HepG2 (cell line): ENCODE data around the gene CRADD. TPM values are rescaled to one million over a fixed set of nuclear protein-coding genes. Genes with fewer than 3 reads are reported as not detected.

ENCODE experiments used
- ATAC-seq: fragments of 200-7000 bp; cut with Tn5 transposase; 3 replicates; pipeline ENCODE4 v1.9.1; 2020; ENCODE audit warnings: mild to moderate bottlenecking, moderate library complexity
- BruUV-seq: library from RNA; stranded (reverse); fragments of 400-500 nt; replicated peaks from 2 replicates; lab custom pipeline; 2021; lab: Mats Ljungman, UMichigan
- CTCF ChIA-PET: fragments of 300-600 bp; formaldehyde crosslinking; extraction: SDS; loops from one replicate; lab custom pipeline; 2021; ENCODE audit warnings: low total read pairs, inconsistent platforms, low intra/inter-chr PET ratio; lab: Yijun Ruan, JAX
- POLR2A ChIA-PET: fragments of 350-600 bp; sonication (Branson Sonifier 250); formaldehyde crosslinking; loops from one replicate; lab custom pipeline; 2020; ENCODE audit warnings: antibody characterized with exemption, inconsistent platforms; lab: Yijun Ruan, JAX
- DNase-seq: peaks from one replicate; pipeline ENCODE4 v3.0.0-alpha.2; 2015; ENCODE audit warnings: low spot score
- FAIRE-seq: peaks from 3 replicates; lab custom pipeline; 2011; peaks lifted over from hg19 to GRCh38; lab: Jason Lieb, UNC
- H2AFZ ChIP-seq: one replicate; pipeline ENCODE4 v1.6.1; 2011; ENCODE audit warnings: low read length, inconsistent platforms
- H3K27ac ChIP-seq: fragments of 300-600 bp; 3 replicates; pipeline ENCODE4 v1.8.0; 2011; ENCODE audit warnings: mixed run types, mild to moderate bottlenecking, mixed read lengths, low read length, inconsistent platforms; ENCODE audit not compliant: insufficient read depth; ENCODE audit errors: extremely low read length
- H3K27me3 ChIP-seq, 2 experiments: fragments of 200-600 bp in 1 of 2; 2 replicates in 1 of 2; 3 replicates in 1 of 2; pipeline versions ENCODE4 v1.6.0 to v1.8.0; 2011; ENCODE audit warnings: low read length in 2 of 2, mild to moderate bottlenecking in 2 of 2, moderate library complexity in 2 of 2, inconsistent platforms in 1 of 2; ENCODE audit not compliant: insufficient read depth in 2 of 2, control insufficient read depth in 1 of 2
- H3K36me3 ChIP-seq, 2 experiments: fragments of 200-600 bp in 1 of 2; replicated peaks in 1 of 2; 2 replicates in 1 of 2; 3 replicates in 1 of 2; pipeline versions ENCODE4 v1.5.1 to v1.8.0; 2011; ENCODE audit warnings: low read length in 2 of 2, inconsistent platforms in 1 of 2; ENCODE audit not compliant: insufficient read depth in 2 of 2, control insufficient read depth in 1 of 2
- H3K4me1 ChIP-seq: 2 replicates; pipeline ENCODE4 v1.5.1; 2012; ENCODE audit warnings: low read length, inconsistent platforms; ENCODE audit not compliant: insufficient read depth
- H3K4me2 ChIP-seq: 2 replicates; pipeline ENCODE4 v1.6.0; 2011; ENCODE audit warnings: low read depth, low read length, inconsistent platforms
- H3K4me3 ChIP-seq, 3 experiments: fragments of 200-600 bp in 1 of 3; sonication (generic), shearing (Covaris generic) in 1 of 3; replicated peaks in 1 of 3; 2 replicates each; pipeline ENCODE4 v1.5.1; 2011 to 2016; ENCODE audit warnings: low read length in 3 of 3, inconsistent platforms in 2 of 3, low read depth in 2 of 3, mild to moderate bottlenecking in 2 of 3, control low read depth in 1 of 3, mixed read lengths in 1 of 3; ENCODE audit not compliant: insufficient read depth in 1 of 3
- H3K79me2 ChIP-seq: one replicate; pipeline ENCODE4 v1.6.1; 2011; ENCODE audit warnings: low read length, inconsistent platforms; ENCODE audit not compliant: insufficient read depth
- H3K9ac ChIP-seq: 2 replicates; pipeline ENCODE4 v1.6.0; 2011; ENCODE audit warnings: mild to moderate bottlenecking, low read depth, low read length, inconsistent platforms; ENCODE audit not compliant: insufficient read depth
- H3K9me3 ChIP-seq: 2 replicates; pipeline ENCODE4 v1.5.1; 2012; ENCODE audit warnings: mild to moderate bottlenecking, low read length
- H4K20me1 ChIP-seq: 2 replicates; pipeline ENCODE4 v1.6.0; 2011; ENCODE audit warnings: inconsistent platforms, mild to moderate bottlenecking, low read length, moderate library complexity; ENCODE audit not compliant: insufficient read depth
- CENPT ChIP-seq: sonication (generic); formaldehyde crosslinking; IDR thresholded peaks from 2 replicates; pipeline ENCODE4 v1.8.0; 2022; ENCODE audit warnings: low read depth, mild to moderate bottlenecking, moderate library complexity, missing genetic modification reagents
- DNMT3B ChIP-seq: conservative IDR thresholded peaks from 2 replicates; pipeline ENCODE4 v1.6.1; 2016; ENCODE audit warnings: missing biosample characterization, control low read depth
- EZH2 ChIP-seq: conservative IDR thresholded peaks from 2 replicates; pipeline ENCODE4 v1.6.1; 2012; ENCODE audit warnings: mild to moderate bottlenecking, low read depth, low read length, moderate library complexity
- JUND ChIP-seq: sonication (generic); formaldehyde crosslinking; IDR thresholded peaks from 2 replicates; pipeline ENCODE4 v1.8.0; 2022; ENCODE audit warnings: mild to moderate bottlenecking, missing genetic modification reagents
- KDM4B ChIP-seq: sonication (generic); formaldehyde crosslinking; IDR thresholded peaks from 2 replicates; pipeline ENCODE4 v1.4.0; 2020; ENCODE audit warnings: missing genetic modification reagents
- NCOA5 ChIP-seq: sonication (generic); formaldehyde crosslinking; IDR thresholded peaks from 2 replicates; pipeline ENCODE4 v1.4.0; 2020; ENCODE audit warnings: missing genetic modification reagents
- POLR2AphosphoS5 ChIP-seq: IDR thresholded peaks from 2 replicates; pipeline ENCODE4 v1.6.1; 2012; ENCODE audit warnings: low read depth, low read length
- RCOR2 ChIP-seq: IDR thresholded peaks from 2 replicates; pipeline ENCODE4 v1.6.1; 2016; ENCODE audit warnings: missing biosample characterization, missing genetic modification reagents
- SP2 ChIP-seq: sonication (generic); formaldehyde crosslinking; IDR thresholded peaks from 2 replicates; pipeline ENCODE4 v1.5.1; 2020; ENCODE audit warnings: mild to moderate bottlenecking, missing genetic modification reagents
- THYN1 ChIP-seq: sonication (generic); formaldehyde crosslinking; IDR thresholded peaks from 2 replicates; pipeline ENCODE4 v1.8.1; 2023; ENCODE audit warnings: low read depth, mild to moderate bottlenecking, moderate library complexity, missing genetic modification reagents, borderline replicate concordance
- ZNF256 ChIP-seq: sonication (generic); formaldehyde crosslinking; conservative IDR thresholded peaks from 2 replicates; pipeline ENCODE4 v1.4.0; 2020; ENCODE audit warnings: missing genetic modification reagents
- ZNF260 ChIP-seq: sonication (generic); formaldehyde crosslinking; IDR thresholded peaks from 2 replicates; pipeline ENCODE4 v1.4.0; 2020; ENCODE audit warnings: missing genetic modification reagents, low read depth, mild to moderate bottlenecking, borderline replicate concordance
- ZNF382 ChIP-seq: sonication (generic); formaldehyde crosslinking; IDR thresholded peaks from 2 replicates; pipeline ENCODE4 v1.5.0; 2020; ENCODE audit warnings: missing genetic modification reagents, mild to moderate bottlenecking, borderline replicate concordance
- ZNF441 ChIP-seq: sonication (generic); formaldehyde crosslinking; IDR thresholded peaks from 2 replicates; pipeline ENCODE4 v1.7.0; 2021; ENCODE audit warnings: missing genetic modification reagents, borderline replicate concordance
- ZNF530 ChIP-seq: sonication (generic); formaldehyde crosslinking; IDR thresholded peaks from 2 replicates; pipeline ENCODE4 v1.5.0; 2020; ENCODE audit warnings: low read depth, mild to moderate bottlenecking, missing genetic modification reagents
- ZNF557 ChIP-seq: sonication (generic); formaldehyde crosslinking; IDR thresholded peaks from 2 replicates; pipeline ENCODE4 v1.4.0; 2020; ENCODE audit warnings: missing genetic modification reagents
- ZNF572 ChIP-seq: sonication (generic); formaldehyde crosslinking; IDR thresholded peaks from 2 replicates; pipeline ENCODE4 v1.5.1; 2020; ENCODE audit warnings: mild to moderate bottlenecking, missing genetic modification reagents
- ZNF660 ChIP-seq: sonication (generic); formaldehyde crosslinking; IDR thresholded peaks from 2 replicates; pipeline ENCODE4 v1.5.1; 2020; ENCODE audit warnings: mild to moderate bottlenecking, low read depth, missing genetic modification reagents, borderline replicate concordance
- ZNF674 ChIP-seq: sonication (generic); formaldehyde crosslinking; IDR thresholded peaks from 2 replicates; pipeline ENCODE4 v1.5.0; 2020; ENCODE audit warnings: low read depth, mild to moderate bottlenecking, missing genetic modification reagents
- ZNF766 ChIP-seq: sonication (generic); formaldehyde crosslinking; IDR thresholded peaks from 2 replicates; pipeline ENCODE4 v1.5.0; 2020; ENCODE audit warnings: missing genetic modification reagents, borderline replicate concordance
- WGBS: methylation state at CpG from one replicate; pipeline ENCODE4 v1.1.6; 2017; ENCODE audit warnings: low lambda C conversion rate; 5-methylcytosine and 5-hydroxymethylcytosine counted together
- in situ Hi-C: cut with HindIII; loops from 2 replicates; pipeline ENCODE4 v1.10.0; 2017; ENCODE audit warnings: low pct_unique_long_range_greater_than_20kb; ENCODE audit not compliant: extremely low pct_ligation_motif_present
- intact Hi-C: fragments of 100-400 bp; cut with micrococcal nuclease; formaldehyde crosslinking; loops from one replicate; pipeline ENCODE4 v1.10.0; 2022; ENCODE audit not compliant: unreplicated experiment
- polyA plus RNA-seq, 8 experiments: library from polyadenylated mRNA; depleted of rRNA in 3 of 8; stranded (reverse) in 7 of 8; unstranded in 1 of 8; fragments of >200 nt; fragmentation: Illumina TruSeq in 4 of 8; extraction: Trizol in 4 of 8; gene quantifications; 2 replicates each; pipeline versions ENCODE4 v1.2.1 to v1.2.3, GENCODE V29; 2011 to 2016; ENCODE audit warnings: low read depth in 4 of 8, missing spikeins in 1 of 8, mixed read lengths in 1 of 8; ENCODE audit not compliant: insufficient read depth in 1 of 8
- total RNA-seq, 5 experiments: library from RNA; depleted of rRNA; stranded (reverse); fragments of >200 nt; fragmentation: Illumina TruSeq; extraction: Trizol; gene quantifications; 2 replicates each; pipeline ENCODE4 v1.2.3, GENCODE V29; 2016; ENCODE audit warnings: low read depth in 1 of 5
- TF ChIP-seq, protein P1 (sequence below): IDR thresholded peaks from 2 replicates; pipeline ENCODE4 v1.6.1; 2016; ENCODE audit warnings: missing genetic modification reagents, missing compliant biosample characterization

CRADD gene
- total and polyA plus RNA-seq, 2 of the 13 experiments (the other 11 are each of a cell fraction or from before 2014, with no cell fraction given), result 12.4 to 18.8 TPM

DNA sequence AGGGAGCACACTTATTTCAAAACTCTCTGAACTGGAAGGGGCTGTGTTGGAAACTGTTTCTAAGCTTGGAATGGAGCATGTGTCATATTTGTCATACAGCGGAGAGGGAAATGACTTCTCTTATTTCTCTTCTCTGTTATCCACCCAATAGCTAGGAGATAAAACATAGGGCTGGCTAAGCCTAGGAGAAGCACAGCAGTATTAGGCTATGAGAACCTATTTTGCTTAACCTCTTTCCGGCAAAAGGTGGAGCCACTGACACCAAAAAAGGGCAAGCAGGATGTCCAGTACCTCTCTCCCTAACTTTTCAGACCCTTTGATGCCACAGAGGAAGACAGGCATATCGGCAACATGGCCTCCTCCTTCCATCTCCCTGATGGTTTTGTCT lies 148.3 kb downstream of the CRADD start:
- in situ Hi-C loops, result no loop called here
- no peak overlapping the region for H3K4me2 ChIP-seq
- ChIA-PET POLR2A (no interaction called here), CTCF (no interaction called here)
- no peak overlapping the region for H3K9ac ChIP-seq
- H3K9me3 ChIP-seq, result no peaks in the 10 kb centered on the region
- H3K4me1 ChIP-seq, result no peaks in the 10 kb centered on the region
- no peak overlapping the region for H3K27ac ChIP-seq
- no peak for ATAC-seq
- no peak overlapping the region for H3K4me3 ChIP-seq
- no peaks in the 10 kb centered on the region for H3K36me3 ChIP-seq
- H3K79me2 ChIP-seq, result no peaks in the 10 kb centered on the region
- FAIRE-seq, result no peak
- BruUV-seq, result no TSS peak
- no peaks in the 10 kb centered on the region for H4K20me1 ChIP-seq
- intact Hi-C loops, result no loop called here
- TF ChIP-seq ZNF557 (CRISPR knock-in tag) (no peak), ZNF766 (no peak), EZH2 (no peak), POLR2AphosphoS5 (no peak), ZNF382 (CRISPR knock-in tag) (no peak), RCOR2 (no peak), NCOA5 (CRISPR knock-in tag) (no peak), ZNF674 (CRISPR knock-in tag) (no peak)
- TF ChIP-seq, protein P1, sequence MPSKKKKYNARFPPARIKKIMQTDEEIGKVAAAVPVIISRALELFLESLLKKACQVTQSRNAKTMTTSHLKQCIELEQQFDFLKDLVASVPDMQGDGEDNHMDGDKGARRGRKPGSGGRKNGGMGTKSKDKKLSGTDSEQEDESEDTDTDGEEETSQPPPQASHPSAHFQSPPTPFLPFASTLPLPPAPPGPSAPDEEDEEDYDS (CRISPR knock-in tag), result no peak
- WGBS, result 94% methylated on average over 3 of the region's 3 CpGs
- no peak overlapping the region for H2AFZ ChIP-seq
- H3K27me3 ChIP-seq, result no peaks in the 10 kb centered on the region
- DNase-seq, result no peak

DNA sequence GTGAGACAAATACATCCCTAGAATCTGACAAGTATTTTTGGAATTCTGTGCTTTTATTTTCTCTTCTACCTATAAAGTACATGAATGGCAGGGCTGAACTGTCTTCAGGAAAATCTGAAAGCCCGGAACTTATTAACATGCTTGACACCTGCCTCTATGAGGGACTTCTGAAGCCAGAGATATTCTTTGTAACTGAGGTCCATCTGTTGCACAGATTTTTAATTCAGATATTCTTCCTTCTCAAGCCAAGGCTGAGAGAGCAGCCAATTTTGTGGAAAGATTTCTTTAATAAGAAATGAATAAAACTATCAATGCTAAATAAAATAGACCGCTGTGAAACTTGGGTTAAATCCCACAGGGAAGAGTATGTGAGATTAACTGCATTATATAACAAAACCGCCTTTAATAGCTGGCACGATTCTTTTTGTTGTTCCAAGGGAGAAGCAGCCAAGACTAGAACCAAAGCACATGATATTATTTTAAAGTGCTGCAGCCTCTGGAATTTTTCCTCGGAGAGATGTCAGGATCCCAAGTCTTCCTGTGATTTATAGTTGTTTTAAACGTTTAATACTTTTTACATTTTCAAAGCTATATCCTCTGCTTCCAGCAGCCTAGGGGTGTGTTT lies 148.9 kb downstream of the CRADD start:
- Histone ChIP-seq H3K4me2 (no peak overlapping the region), H3K9me3 (no peaks in the 10 kb centered on the region), H3K36me3 (no peaks in the 10 kb centered on the region), H3K9ac (no peak overlapping the region), H3K79me2 (no peaks in the 10 kb centered on the region), H3K4me1 (no peaks in the 10 kb centered on the region), H3K27ac (no peak overlapping the region)
- POLR2A ChIA-PET, result no interaction called here
- in situ Hi-C loops, result no loop called here
- BruUV-seq, result no TSS peak
- 82% methylated on average over 6 of the region's 6 CpGs for WGBS
- no peak for ATAC-seq
- TF ChIP-seq ZNF260 (CRISPR knock-in tag), result no peak
- no peak for TF ChIP-seq ZNF530 (CRISPR knock-in tag)
- no peak for TF ChIP-seq ZNF572
- TF ChIP-seq JUND (CRISPR knock-in tag), result no peak
- no peak for TF ChIP-seq CENPT (CRISPR knock-in tag)
- no peak for TF ChIP-seq ZNF256 (CRISPR knock-in tag)
- no peak for TF ChIP-seq ZNF441 (CRISPR knock-in tag)
- no peak for TF ChIP-seq ZNF660 (CRISPR knock-in tag)
- no peak for TF ChIP-seq DNMT3B
- TF ChIP-seq SP2 (CRISPR knock-in tag), result no peak
- no peak for TF ChIP-seq THYN1 (CRISPR knock-in tag)
- TF ChIP-seq KDM4B, result no peak
- TF ChIP-seq, all 625 proteins: peak for 0
- Histone ChIP-seq H4K20me1 (no peaks in the 10 kb centered on the region), H3K27me3 (no peaks in the 10 kb centered on the region), H3K4me3 (no peak overlapping the region), H2AFZ (no peak overlapping the region)
- CTCF ChIA-PET, result no interaction called here
- DNase-seq (no peak), FAIRE-seq (no peak)
- intact Hi-C loops, result no loop called here
